SK-N-SH (cell line): Measurements from ENCODE around the gene SHANK2. TPM values are rescaled to one million over a fixed set of nuclear protein-coding genes. Genes with fewer than 3 reads are reported as not detected.

Experiments
- CTCF ChIA-PET: fragments of 300-600, 350-600 bp; formaldehyde crosslinking; extraction: SDS; loops from one replicate; lab custom pipeline; 2021; lab: Yijun Ruan, JAX
- POLR2A ChIA-PET: fragments of 350-600 bp; sonication (Branson Sonifier 250); formaldehyde crosslinking; extraction: SDS; loops from one replicate; lab custom pipeline; 2020; ENCODE audit warnings: antibody characterized with exemption, inconsistent platforms; lab: Yijun Ruan, JAX
- DNase-seq: peaks from one replicate; pipeline ENCODE4 v3.0.0; 2012
- H2AFZ ChIP-seq: fragments of 200-600 bp; sonication (generic); 2 replicates; pipeline ENCODE4 v1.8.1; 2016; ENCODE audit warnings: antibody characterized with exemption, mild to moderate bottlenecking, low read depth
- H3F3A ChIP-seq: fragments of 200-600 bp; sonication (generic); replicated peaks from 2 replicates; pipeline ENCODE3; 2016; ENCODE audit warnings: antibody characterized with exemption, mild to moderate bottlenecking; ENCODE audit not compliant: insufficient read depth
- H3K27ac ChIP-seq, 2 experiments: fragments of 200-500 bp in 1 of 2; fragments of 200-600 bp in 1 of 2; sonication (Bioruptor generic) in 1 of 2; sonication (generic), shearing (Covaris generic) in 1 of 2; 2 replicates each; pipeline versions ENCODE4 v1.5.1 to v1.6.1; 2014 to 2016; ENCODE audit warnings: low read depth in 2 of 2, inconsistent platforms in 1 of 2, low read length in 1 of 2, mild to moderate bottlenecking in 1 of 2, mixed read lengths in 1 of 2
- H3K27me3 ChIP-seq: fragments of 200-600 bp; sonication (generic), shearing (Covaris generic); 2 replicates; pipeline ENCODE4 v1.6.1; 2016; ENCODE audit warnings: mixed run types; ENCODE audit not compliant: insufficient read depth
- H3K36me3 ChIP-seq, 2 experiments: fragments of 200-500 bp in 1 of 2; fragments of 200-600 bp in 1 of 2; sonication (Bioruptor generic) in 1 of 2; sonication (generic) in 1 of 2; replicated peaks in 1 of 2; 2 replicates each; pipeline versions ENCODE3 to v1.5.1; 2014 to 2016; ENCODE audit warnings: low read length in 1 of 2, mild to moderate bottlenecking in 1 of 2; ENCODE audit not compliant: insufficient read depth in 2 of 2, control insufficient read depth in 1 of 2
- H3K4me1 ChIP-seq, 2 experiments: fragments of 200-500 bp in 1 of 2; fragments of 200-600 bp in 1 of 2; sonication (Bioruptor generic) in 1 of 2; sonication (generic), shearing (Covaris generic) in 1 of 2; 2 replicates each; pipeline versions ENCODE4 v1.5.1 to v1.6.1; 2014 to 2016; ENCODE audit warnings: low read depth in 1 of 2, low read length in 1 of 2, mixed run types in 1 of 2; ENCODE audit not compliant: insufficient read depth in 2 of 2, control insufficient read depth in 1 of 2
- H3K4me2 ChIP-seq: fragments of 200-600 bp; sonication (generic), shearing (Covaris generic); 2 replicates; pipeline ENCODE4 v1.6.1; 2017; ENCODE audit warnings: mixed run types
- H3K4me3 ChIP-seq, 2 experiments: fragments of 200-500 bp in 1 of 2; fragments of 200-600 bp in 1 of 2; sonication (Bioruptor generic) in 1 of 2; sonication (generic), shearing (Covaris generic) in 1 of 2; 2 replicates each; pipeline versions ENCODE4 v1.5.1 to v1.8.1; 2014 to 2016; ENCODE audit warnings: low read depth in 2 of 2, inconsistent platforms in 1 of 2, low read length in 1 of 2, mild to moderate bottlenecking in 1 of 2, mixed read lengths in 1 of 2, moderate library complexity in 1 of 2
- H3K79me2 ChIP-seq: fragments of 200-600 bp; sonication (generic); 2 replicates; pipeline ENCODE4 v1.8.1; 2017; ENCODE audit warnings: mild to moderate bottlenecking; ENCODE audit not compliant: insufficient read depth
- H3K9ac ChIP-seq: fragments of 200-600 bp; sonication (generic); 2 replicates; pipeline ENCODE4 v1.6.1; 2017; ENCODE audit warnings: mixed run types
- H3K9me2 ChIP-seq: fragments of 200-600 bp; sonication (generic); 2 replicates; pipeline ENCODE4 v1.6.1; 2017; ENCODE audit warnings: mixed run types
- H3K9me3 ChIP-seq: fragments of 200-600 bp; sonication (generic); 2 replicates; pipeline ENCODE4 v1.6.1; 2017; ENCODE audit warnings: mixed run types, mild to moderate bottlenecking, moderate library complexity
- H4K20me1 ChIP-seq: fragments of 200-600 bp; sonication (generic); 2 replicates; pipeline ENCODE4 v1.6.1; 2017; ENCODE audit warnings: mild to moderate bottlenecking, mixed run types; ENCODE audit not compliant: insufficient read depth
- EZH2phosphoT487 ChIP-seq: fragments of 200-600 bp; sonication (generic); IDR thresholded peaks from 2 replicates; pipeline ENCODE4 v1.6.1; 2017; ENCODE audit warnings: low read depth, mixed run types, mild to moderate bottlenecking, antibody characterized with exemption, moderate library complexity, borderline replicate concordance
- FOXM1 ChIP-seq: IDR thresholded peaks from 2 replicates; pipeline ENCODE4 v1.4.0; 2012; ENCODE audit warnings: low read depth, mild to moderate bottlenecking
- GABPA ChIP-seq: IDR thresholded peaks from 2 replicates; pipeline ENCODE4 v1.4.0; 2012; ENCODE audit warnings: low read depth, mild to moderate bottlenecking
- IRF3 ChIP-seq: fragments of 150-350 bp; IDR thresholded peaks from 2 replicates; pipeline ENCODE4 v1.6.1; 2016; ENCODE audit warnings: mild to moderate bottlenecking, low read depth, low read length
- MXI1 ChIP-seq: IDR thresholded peaks from 2 replicates; pipeline ENCODE4 v1.6.1; 2012; ENCODE audit warnings: mild to moderate bottlenecking, low read depth, low read length, improper control_type of control experiment
- RCOR1 ChIP-seq: fragments of 150-350 bp; IDR thresholded peaks from 2 replicates; pipeline ENCODE4 v1.6.1; 2017; ENCODE audit warnings: antibody characterized with exemption, low read length
- RFX5 ChIP-seq: IDR thresholded peaks from 2 replicates; pipeline ENCODE4 v1.6.1; 2012; ENCODE audit warnings: mild to moderate bottlenecking, improper control_type of control experiment, low read length
- SIN3A ChIP-seq: IDR thresholded peaks from 2 replicates; pipeline ENCODE4 v1.6.1; 2012; ENCODE audit warnings: low read depth, mild to moderate bottlenecking, low read length, moderate library complexity, borderline replicate concordance
- TAF1 ChIP-seq: IDR thresholded peaks from 2 replicates; pipeline ENCODE4 v1.6.1; 2012; ENCODE audit warnings: low read depth, mild to moderate bottlenecking, low read length, moderate library complexity, borderline replicate concordance
- TCF12 ChIP-seq: IDR thresholded peaks from 2 replicates; pipeline ENCODE4 v1.4.0; 2012
- ZBTB33 ChIP-seq: IDR thresholded peaks from 2 replicates; pipeline ENCODE4 v1.4.0; 2012; ENCODE audit warnings: low read depth, borderline replicate concordance
- WGBS: methylation state at CpG from one replicate; pipeline ENCODE4 v1.1.6; 2017; ENCODE audit warnings: low lambda C conversion rate; 5-methylcytosine and 5-hydroxymethylcytosine counted together
- polyA plus RNA-seq, 3 experiments: library from polyadenylated mRNA; depleted of rRNA; stranded (reverse); fragments of >200 nt; gene quantifications; 2 replicates each; pipeline ENCODE4 v1.2.3, GENCODE V29; 2012

Gene SHANK2
- polyA plus RNA-seq, 1 of the 3 experiments (the other 2 are of a cell fraction): under 0.01 TPM

- TF ChIP-seq IRF3: no peak
- TF ChIP-seq FOXM1: no peak
These were observed 33.4 kb downstream of the SHANK2 start (continued) for GRCh38 chr11:71218789-71219499.

- no peak overlapping the region for H2AFZ ChIP-seq
- no peak overlapping the region for H3K4me3 ChIP-seq
- H3K9me3 ChIP-seq: no peaks in the 10 kb centered on the region
- CTCF ChIA-PET: interaction anchor here (1.2 kb wide), 1 partner anchor 36 kb away, joined by 3 read pairs; no protein-coding TSS in a partner anchor
- WGBS: 39% methylated on average over 6 of the region's 12 CpGs
- H3K4me2 ChIP-seq: no peak overlapping the region
- H3K36me3 ChIP-seq: no peaks in the 10 kb centered on the region
- TF ChIP-seq RCOR1: no peak
- TF ChIP-seq EZH2phosphoT487: no peak
- TF ChIP-seq ZBTB33: no peak
- TF ChIP-seq RFX5: no peak
- TF ChIP-seq FOXM1: no peak
- no peak for TF ChIP-seq MXI1
- no peak for TF ChIP-seq SIN3A
- no peak for TF ChIP-seq GABPA
- no peak for TF ChIP-seq TAF1
- TF ChIP-seq TCF12: no peak
- TF ChIP-seq, all 33 proteins: peak for 0
- Histone ChIP-seq H3K79me2 (no peaks in the 10 kb centered on the region), H3K4me1 (no peaks in the 10 kb centered on the region), H3K9ac (no peak overlapping the region), H3F3A (no peaks in the 10 kb centered on the region), H4K20me1 (no peaks in the 10 kb centered on the region), H3K27ac (no peak overlapping the region), H3K27me3 (no peaks in the 10 kb centered on the region), H3K9me2 (no peaks in the 10 kb centered on the region)
- POLR2A ChIA-PET: no interaction called here
- DNase-seq: no peak
These were observed 36.9 kb downstream of the SHANK2 start for GRCh38 chr11:71215425-71215965.
